Dedifferentiated amniotic fluid mesenchymal stem cell (primary cell): Measurements from ENCODE around the gene HPCAL1.

Experiments
- DNase-seq: peaks from one replicate; pipeline ENCODE4 v3.0.0-alpha.2; 2016; ENCODE audit errors: extremely low spot score

The HPCAL1 gene

DNA sequence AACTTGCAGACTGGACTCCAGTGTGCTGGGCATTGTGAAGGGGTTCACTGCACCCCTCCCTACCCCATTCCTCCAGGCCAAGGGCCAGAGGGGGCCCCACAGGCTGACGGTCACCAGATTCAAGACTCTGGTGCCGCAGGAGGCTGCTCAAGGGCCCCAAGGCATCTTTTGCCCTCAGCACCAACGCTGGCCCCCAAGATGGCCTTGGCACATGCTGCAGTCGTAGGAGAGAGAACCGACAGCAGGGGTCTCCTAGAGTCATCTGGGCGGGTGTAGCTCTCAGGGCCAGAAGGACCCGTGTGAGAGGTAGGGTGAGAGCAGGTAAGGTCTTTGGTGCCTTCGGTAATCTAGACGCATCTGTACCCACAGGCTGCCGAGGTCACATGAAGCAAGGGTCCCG, 164.1 kb downstream of the HPCAL1 start:
- no peak for DNase-seq

DNA sequence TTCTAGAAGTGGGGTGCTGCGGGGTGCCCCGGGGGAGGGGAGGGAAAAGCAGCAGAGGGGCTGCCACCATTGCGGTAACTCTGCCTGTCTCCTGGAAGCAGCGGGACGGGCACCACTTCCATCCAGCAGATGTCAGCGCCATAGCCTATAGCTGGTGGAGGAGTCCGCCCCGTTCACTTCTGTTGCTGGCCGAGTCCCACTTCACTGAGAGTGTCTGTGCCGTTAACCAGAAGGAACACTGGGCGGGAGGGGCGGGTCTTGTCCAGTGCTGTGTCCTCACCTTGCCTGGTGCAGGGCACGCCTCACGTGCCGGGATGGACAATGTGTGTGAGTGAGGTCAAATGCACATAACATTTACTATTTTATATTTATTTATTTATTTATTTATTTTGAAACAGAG, 164.7 kb downstream of the HPCAL1 start:
- no peak for DNase-seq

DNA sequence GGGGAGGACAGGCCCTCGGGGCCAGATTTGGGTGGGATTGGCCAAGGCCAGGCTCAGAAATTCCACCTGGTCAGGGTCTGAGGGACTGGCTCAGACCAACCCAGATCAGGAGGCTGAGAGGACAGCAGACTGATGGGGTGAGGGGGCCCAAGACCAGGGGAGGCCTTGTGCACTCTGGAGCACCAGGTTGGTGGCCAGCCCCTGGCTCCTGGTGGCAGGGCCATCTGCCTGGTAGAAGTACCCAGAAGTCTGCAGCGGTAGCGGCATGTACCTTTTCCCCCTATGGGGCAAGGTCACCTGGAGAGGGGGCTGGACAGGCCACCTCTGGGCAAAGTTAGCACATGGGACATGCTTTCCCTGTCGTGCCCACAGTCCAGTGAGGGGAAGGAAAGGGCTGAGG, 166.6 kb downstream of the HPCAL1 start:
- no peak for DNase-seq

DNA sequence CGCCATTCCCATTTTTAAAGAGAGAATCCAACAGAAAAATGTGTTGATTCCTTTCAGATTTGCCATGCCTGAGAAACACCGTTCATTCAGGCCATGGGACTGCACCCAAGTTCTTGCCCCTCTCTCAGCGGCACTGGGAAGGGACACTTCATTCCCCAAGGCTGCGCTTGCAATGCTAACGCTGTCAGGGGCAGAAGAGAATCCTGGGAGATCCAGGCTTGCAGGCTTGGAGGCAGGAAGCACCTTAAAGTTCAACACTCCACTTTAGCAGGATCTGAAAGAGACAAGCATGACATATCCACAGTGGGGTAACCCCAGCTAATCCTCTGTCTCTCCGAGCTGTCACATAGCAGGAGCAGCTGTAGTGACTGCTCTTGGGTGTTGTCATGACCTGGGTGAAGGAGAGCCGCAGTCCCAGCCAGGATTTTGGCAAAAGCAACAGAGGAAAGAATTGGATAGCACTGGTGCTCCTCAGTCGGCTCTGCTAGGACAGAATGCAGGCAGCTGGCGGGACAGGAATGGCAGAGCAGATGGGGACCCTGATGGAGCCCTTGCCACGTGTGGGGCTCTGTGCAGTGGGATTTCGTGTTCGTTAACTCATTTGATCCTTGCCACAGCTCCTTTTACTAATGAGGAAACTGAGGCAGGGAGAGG, 167.4 kb downstream of the HPCAL1 start:
- DNase-seq, result no peak

DNA sequence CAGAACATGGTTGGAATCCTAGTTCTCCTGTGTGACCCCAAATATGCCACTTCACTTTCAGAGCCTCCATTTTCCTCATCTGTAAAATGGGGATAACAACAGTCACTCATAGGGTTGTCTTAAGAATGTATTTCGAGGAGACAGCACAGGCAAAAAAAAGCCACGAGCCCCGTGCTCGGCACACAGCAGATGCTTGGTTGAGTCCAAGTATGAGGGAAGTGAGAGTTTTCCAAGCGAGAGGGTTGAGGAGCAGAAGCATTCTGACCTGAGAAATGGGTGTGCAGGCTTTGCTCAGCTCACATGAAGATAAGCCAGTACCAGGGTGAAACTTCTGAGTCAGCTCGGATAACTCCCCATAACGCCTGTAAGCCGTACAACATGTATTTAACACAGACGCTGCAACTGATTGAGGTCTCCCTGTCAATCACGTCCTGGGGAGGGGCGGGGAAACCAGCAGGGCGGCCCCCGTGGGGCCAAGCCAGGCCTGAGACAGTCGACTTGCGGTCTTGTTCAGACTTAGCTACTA, 168.4 kb downstream of the HPCAL1 start:
- DNase-seq, result no peak

DNA sequence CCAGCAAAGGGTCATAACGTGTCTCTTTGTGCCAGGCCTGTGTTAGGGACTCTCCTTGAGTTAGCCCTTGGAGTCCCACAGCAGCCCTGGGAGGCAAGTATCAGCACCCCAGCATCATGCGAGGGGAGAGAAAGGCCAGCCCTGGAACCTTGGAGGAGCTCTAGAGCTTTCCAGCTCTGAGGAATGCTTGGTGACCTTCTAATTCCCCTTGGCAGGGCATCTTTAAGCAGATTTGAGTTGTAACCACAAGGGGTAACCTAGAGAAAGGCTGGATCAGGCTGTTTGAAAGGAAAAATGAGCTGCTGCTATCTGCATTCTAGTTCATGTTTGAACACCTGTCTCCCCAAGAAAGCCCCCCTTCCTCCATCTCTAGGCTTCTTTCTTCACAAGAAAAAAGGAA, 169.3 kb downstream of the HPCAL1 start:
- DNase-seq, result no peak

DNA sequence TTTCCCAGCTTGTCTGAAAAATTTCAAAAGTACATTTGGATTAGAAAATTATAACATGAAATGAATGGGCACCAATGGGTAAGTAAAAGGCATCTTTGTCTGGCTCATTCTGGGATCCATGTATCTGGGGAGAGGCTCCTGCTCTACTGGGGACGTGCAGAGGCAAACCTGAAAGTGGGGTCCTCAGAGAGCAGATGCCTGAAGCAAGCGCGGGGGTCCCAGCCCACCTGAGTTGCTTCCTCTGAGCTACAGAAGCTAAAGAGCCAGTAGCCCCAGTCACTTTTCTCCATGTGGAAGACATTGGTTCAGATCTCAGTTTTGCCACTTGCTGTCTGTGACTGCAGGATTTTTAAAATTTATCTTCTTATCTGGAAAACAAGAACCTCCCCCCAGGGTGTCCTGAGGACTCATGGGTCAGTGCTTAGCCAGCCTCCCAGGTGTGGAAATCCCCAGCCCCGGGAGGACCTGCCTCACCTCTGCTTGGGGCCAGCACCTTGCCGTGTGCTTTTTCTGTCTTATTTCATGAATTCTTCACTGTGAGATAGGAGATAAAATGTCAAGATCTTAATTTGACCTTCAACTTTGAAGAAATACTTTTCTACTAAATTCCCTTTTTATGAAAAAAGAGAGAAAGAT, 170.5 kb downstream of the HPCAL1 start:
- no peak for DNase-seq

DNA sequence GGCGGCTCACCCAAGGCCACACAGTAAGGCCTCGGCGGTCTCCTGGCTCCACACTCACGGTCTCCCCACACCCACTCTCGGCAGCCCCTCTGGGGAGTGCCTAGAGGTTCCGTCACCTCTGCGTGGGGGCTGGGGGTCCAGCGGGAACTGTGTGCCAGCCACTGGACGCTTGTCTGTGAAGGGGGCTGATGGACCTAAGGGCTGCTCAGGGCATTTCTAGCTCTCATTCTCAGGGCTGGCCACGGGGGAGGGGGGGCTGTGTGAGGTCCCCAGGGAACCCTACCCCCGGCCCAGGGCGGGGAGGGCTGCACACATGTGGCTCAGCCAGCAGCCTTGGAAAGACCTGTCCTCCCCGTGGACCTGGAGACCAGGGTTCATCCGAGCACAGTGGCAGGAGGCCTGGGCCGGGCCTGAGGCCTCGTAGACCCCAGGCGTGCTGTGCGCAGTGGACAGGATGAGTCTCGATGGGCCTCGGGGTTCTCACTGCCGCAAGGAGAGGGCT, 172.6 kb downstream of the HPCAL1 start:
- no peak for DNase-seq

DNA sequence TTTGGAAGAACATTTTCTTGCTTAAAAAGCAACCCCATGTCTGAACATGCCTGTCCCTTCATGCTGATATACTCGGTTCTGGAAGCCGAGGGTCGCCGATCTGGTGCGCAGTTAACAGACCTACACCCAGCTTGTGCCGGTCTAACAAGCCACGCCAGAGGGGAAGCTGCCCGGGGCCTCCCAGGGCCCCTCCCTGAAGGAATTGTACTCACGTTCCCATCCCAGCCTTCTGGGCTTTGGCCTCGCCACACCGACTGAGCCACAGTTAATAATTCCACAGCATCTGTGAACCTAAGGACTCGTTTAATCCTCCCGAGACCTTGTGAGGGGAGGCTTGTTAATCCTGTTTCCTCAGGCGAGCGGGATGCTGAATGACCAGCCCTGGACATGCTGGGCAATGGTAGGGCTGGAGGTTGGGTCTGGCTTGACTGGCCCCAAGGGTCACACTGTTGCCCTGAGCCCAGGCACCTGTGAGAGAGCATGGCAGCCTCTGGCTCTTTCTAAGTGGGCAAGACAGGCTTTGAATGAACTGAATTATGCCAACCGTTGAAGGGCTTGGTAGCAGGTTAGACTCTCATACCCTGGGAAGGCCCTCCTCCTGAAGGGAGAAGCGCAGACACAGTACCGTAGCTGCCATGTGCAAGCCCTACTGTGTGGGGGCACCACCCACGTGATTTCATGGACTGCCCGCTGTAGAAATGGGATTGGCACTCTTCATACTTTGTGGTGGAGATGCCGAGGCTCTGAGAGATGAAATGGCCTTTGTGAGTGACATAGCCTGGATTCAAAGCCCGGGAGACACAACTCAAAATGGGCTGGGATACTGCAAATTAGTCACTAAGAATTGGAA, 173.3 kb downstream of the HPCAL1 start:
- no peak for DNase-seq

DNA sequence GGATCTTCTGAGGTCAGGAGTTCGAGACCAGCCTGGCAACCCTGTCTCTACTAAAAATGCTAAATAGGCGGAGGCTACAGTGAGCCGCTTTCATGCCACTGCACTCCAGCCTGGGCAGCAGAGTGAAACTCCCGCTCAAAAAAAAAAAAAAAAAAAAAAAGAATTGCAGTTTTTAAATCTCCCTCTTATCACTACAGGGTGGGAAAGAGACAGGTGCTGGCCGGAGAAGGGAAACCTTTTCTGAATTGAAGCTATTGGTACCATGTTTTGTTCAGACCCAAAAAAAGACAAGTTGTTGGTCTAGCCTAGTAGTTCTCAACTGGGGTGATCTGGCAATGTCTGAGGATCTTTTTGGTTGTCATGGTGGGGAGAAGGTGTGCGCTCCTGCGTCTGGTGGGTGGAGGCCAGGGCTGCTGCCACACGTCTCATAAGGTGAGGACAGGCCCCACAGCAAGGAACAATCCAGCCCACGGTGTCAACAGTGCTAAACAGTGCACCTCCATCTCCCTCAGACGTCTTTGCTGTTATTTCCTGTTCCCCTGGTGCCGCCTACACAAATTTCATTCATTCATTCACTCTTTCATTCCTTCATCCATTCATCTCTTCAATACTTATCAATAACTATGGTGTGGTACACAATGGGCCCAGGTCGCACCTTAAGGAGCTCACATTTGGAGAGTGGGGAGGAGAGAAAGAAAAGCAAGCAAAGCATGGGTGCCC, 174.2 kb downstream of the HPCAL1 start:
- DNase-seq, result no peak
